Kidney epithelial cell (primary cell): Measurements from ENCODE around the gene KCTD21. TPM values are rescaled to one million over a fixed set of nuclear protein-coding genes. Genes with fewer than 3 reads are reported as not detected.

Experiments
- DNase-seq: peaks from one replicate; pipeline ENCODE4 v3.0.0-alpha.2; 2010; ENCODE audit warnings: low read depth
- H3K27me3 ChIP-seq: 2 replicates; pipeline ENCODE4 v1.6.0; 2011; ENCODE audit warnings: low read length; ENCODE audit not compliant: control insufficient read depth, insufficient read depth
- H3K36me3 ChIP-seq: 2 replicates; pipeline ENCODE4 v1.5.1; 2011; ENCODE audit warnings: low read length; ENCODE audit not compliant: control insufficient read depth, insufficient read depth
- H3K4me3 ChIP-seq: 2 replicates; pipeline ENCODE4 v1.5.1; 2011; ENCODE audit warnings: low read depth, mild to moderate bottlenecking, control low read depth, low read length
- total RNA-seq: library from RNA; depleted of rRNA; stranded (reverse); fragments of >200 nt; gene quantifications from 2 replicates; pipeline ENCODE4 v1.2.3, GENCODE V29; 2015
- TF ChIP-seq, protein P1 (sequence below): IDR thresholded peaks from 2 replicates; pipeline ENCODE4 v1.5.1; 2011; ENCODE audit warnings: mild to moderate bottlenecking, moderate library complexity, low read length, control low read depth, inconsistent platforms; ENCODE audit not compliant: insufficient read depth, poor library complexity, severe bottlenecking

Gene KCTD21
- total RNA-seq, 1 donor from 2014 or later, result 9.7 TPM

DNA sequence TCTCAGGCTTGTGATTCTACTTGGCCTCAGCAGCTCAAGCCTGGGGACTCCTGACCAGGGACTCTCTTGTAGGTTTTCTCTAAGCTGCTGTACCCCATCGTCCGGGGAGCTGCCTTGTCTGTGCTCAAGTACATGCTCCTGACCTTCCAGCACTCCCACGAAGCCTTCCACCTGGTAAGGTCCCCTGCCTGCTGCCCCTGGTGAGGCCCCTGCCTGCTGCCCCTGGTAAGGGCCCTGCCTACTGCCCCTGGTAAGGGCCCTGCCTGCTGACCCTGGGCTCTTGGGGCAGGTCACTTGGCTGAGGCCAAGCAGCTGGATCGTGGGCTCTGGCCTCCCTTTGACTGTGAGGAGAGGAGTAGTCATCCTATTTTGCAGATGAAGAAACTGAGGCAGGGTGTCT is 11.6 kb upstream of the KCTD21 start:
- DNase-seq, result no peak
- no peaks in the 10 kb centered on the region for H3K36me3 ChIP-seq
- no peak overlapping the region for H3K4me3 ChIP-seq
- TF ChIP-seq, protein P1, sequence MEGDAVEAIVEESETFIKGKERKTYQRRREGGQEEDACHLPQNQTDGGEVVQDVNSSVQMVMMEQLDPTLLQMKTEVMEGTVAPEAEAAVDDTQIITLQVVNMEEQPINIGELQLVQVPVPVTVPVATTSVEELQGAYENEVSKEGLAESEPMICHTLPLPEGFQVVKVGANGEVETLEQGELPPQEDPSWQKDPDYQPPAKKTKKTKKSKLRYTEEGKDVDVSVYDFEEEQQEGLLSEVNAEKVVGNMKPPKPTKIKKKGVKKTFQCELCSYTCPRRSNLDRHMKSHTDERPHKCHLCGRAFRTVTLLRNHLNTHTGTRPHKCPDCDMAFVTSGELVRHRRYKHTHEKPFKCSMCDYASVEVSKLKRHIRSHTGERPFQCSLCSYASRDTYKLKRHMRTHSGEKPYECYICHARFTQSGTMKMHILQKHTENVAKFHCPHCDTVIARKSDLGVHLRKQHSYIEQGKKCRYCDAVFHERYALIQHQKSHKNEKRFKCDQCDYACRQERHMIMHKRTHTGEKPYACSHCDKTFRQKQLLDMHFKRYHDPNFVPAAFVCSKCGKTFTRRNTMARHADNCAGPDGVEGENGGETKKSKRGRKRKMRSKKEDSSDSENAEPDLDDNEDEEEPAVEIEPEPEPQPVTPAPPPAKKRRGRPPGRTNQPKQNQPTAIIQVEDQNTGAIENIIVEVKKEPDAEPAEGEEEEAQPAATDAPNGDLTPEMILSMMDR, result no peak
- peaks cover 5% of the 10 kb centered on the region for H3K27me3 ChIP-seq

DNA sequence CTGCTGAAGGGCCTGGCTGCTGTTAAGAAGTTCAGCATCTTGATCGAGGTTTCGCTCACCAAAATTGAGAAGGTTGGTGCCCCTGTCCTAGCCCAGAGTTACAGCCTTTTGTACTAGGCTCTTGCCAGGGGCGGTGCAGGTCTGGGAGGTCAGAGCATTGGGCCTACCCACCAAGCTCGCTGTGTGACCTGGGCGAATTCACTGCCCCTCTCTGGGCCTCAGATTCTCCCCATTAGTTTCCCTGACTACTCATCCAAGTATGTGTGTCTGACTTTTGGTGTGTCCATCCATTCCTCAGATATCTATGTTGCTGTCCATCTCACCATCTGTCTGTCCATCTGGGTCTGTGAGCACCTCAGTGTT is 11.2 kb upstream of the KCTD21 start:
- Histone ChIP-seq H3K27me3 (peaks cover 5% of the 10 kb centered on the region), H3K4me3 (no peak overlapping the region), H3K36me3 (no peaks in the 10 kb centered on the region)
- TF ChIP-seq, protein P1, result no peak
- no peak for DNase-seq

DNA sequence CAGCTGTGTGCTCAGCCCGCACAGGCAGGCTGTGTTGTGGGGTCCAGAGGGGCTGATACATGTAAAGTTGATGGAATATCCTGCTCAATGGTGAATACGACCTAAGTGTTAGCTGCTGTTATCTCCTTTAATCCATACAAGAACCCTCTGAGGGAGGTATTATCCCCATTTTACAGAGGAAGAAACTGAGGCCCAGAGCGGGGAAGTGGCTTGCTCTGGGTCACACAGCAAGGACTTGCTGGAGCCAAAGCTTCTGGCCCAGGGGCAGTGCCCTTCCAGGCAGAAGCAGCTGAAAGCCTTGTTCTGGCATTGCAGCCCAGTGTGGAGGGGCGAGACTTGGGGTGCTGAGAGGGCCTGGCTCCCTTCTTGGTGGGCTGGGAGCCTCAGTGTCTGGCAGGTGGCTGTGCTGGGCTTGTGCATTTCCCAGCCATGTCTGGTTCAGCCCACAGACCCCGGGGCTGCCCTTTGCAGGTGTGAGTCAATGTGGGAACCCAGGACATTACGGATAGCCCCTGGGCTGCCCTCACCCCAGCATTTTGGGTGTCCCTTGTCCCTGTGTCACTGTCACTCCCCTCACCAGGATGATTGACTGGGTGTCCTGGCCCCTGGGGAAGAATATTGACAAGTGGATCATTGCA is 10.7 kb upstream of the KCTD21 start:
- no peak for DNase-seq
- H3K27me3 ChIP-seq, result peaks cover 5% of the 10 kb centered on the region
- TF ChIP-seq, protein P1, result no peak
- H3K36me3 ChIP-seq, result no peaks in the 10 kb centered on the region
- no peak overlapping the region for H3K4me3 ChIP-seq

DNA sequence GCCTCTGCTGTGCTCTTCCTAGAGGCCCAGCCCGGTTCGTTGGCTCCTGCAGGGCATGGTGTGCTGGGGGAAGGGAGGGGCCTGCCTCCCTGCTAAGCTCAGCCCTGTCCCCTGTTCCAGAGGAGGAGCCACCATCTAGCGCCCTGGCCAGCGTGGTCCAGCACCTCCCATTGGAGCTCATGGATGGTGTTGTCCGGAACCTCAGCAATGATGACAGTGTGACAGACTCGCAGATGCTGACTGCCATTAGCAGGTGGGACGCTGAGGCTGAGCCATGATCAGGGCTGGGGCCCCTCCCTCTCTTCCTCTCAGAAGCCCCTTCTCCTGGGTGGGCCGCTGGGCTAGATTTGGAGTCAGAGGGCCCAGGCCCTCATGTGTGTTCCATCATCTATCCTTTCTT is 9.4 kb upstream of the KCTD21 start:
- Histone ChIP-seq H3K4me3 (no peak overlapping the region), H3K27me3 (peaks cover 5% of the 10 kb centered on the region), H3K36me3 (no peaks in the 10 kb centered on the region)
- TF ChIP-seq, protein P1, result no peak
- DNase-seq, result no peak

DNA sequence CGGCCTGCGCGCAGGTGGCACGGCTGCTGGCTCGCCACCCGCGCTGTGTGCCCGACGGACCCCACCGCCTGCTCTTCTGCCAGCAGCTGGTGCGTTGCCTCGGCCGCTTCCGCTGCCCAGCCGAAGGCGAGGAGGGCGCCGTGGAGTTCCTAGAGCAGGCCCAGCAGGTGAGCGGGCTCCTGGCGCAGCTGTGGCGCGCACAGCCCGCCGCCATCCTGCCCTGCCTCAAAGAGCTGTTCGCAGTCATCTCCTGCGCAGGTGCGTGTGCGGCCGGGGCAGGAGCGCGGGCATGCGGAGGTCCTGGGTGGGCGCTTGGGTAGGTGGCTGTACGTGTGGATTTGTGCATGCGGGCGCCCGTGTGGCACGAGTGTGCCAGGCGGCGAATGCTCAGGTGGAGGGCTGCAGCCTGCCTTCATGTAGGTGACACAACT is 8.2 kb upstream of the KCTD21 start:
- no peaks in the 10 kb centered on the region for H3K36me3 ChIP-seq
- no peak overlapping the region for H3K4me3 ChIP-seq
- TF ChIP-seq, protein P1, result no peak

DNA sequence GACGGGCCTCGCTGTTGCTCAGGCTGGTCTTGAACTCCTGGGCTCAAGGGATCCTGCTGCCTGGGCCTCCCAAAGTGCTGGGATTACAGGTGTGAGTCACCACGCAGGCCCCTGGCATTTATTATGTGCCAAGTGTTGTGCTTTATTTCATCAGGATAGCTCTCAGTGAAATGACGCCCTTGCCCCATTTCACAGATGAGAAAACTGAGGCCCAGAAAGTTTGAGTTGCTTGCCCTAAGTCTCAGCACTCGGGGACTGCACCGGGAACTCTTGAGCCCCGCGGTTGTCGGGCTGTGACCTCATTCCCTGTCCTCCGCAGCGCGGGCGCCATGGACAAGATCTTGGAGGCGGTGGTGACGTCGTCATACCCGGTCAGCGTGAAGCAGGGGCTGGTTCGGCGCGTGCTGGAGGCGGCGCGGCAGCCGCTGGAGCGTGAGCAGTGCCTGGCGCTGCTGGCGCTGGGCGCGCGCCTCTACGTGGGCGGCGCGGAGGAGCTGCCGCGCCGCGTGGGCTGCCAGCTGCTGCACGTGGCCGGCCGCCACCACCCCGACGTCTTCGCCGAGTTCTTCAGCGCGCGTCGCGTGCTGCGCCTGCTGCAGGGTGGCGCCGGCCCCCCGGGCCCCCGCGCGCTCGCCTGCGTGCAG is 7.6 kb upstream of the KCTD21 start:
- Histone ChIP-seq H3K27me3 (peaks cover 5% of the 10 kb centered on the region), H3K4me3 (no peak overlapping the region), H3K36me3 (no peaks in the 10 kb centered on the region)
- TF ChIP-seq, protein P1, result no peak
- no peak for DNase-seq

More for the DNA sequence above, 8.2 kb upstream of the KCTD21 start:
- no peak for DNase-seq
- peaks cover 5% of the 10 kb centered on the region for H3K27me3 ChIP-seq
